DMS53 treated with DMSO at 0.1 percent for 48 hours (cell line): ENCODE data around the gene TNNI3K.

Experiments
- DNase-seq: peaks from one replicate; lab custom pipeline; 2025; ENCODE audit not compliant: unreplicated experiment; lab: John Stamatoyannopoulos, UW

The TNNI3K gene

DNA sequence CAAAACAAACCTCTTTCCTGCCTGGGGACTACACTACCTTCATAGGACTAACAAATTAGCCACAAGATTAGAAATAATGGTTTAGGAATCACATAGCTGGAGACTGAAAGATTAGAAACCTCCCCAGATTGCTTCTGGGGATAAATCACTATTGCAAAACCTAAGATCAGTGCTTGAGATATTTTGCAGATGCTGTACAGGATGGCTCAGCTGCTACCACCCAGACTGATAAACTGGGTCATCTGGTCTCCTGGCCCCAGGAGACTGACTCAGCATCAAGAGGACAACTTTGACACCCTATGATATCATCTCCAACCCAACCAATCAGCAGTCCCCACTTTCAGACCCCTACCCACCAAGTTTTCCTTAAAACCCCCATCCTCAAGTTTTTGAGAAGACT is 140.2 kb downstream of the TNNI3K start:
- DNase-seq = no peak

DNA sequence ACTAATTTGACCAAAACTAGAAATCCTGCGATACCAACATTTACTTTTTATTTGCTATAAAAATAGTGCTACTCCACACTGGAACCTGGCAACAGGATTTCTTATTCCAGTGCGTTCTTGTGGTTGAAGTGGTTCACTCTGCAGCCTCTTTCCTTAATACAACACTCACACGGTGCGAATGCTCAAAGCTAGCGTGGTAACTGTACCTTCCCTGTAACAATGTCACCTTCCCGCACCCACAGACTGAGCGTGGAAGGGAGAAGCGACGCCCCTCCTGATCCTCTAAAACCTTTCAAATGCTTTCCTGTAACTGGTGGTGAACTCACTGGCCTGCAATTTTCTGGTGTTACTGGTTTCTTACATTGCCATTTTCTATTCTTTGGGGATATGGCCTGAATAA is 145.1 kb downstream of the TNNI3K start:
- no peak for DNase-seq

DNA sequence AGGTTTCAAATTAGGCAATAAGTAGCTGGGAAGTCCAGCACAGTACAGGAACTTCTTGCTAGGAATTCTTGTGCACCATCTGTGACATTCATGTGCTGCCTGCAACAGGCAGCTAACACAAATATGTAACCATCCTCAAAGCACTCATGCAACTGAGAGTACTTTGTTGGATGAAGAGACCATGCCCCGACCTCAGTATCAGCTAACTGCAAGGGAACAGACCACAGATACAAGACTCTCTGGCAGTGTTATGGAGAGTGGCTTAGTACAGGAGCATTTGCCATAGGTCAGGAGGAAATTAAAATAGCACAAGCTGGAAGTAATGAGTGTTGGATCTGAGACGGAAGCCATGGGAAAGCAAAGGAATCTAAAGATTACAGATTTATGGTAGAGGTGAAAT is 153.7 kb downstream of the TNNI3K start:
- no peak for DNase-seq

DNA sequence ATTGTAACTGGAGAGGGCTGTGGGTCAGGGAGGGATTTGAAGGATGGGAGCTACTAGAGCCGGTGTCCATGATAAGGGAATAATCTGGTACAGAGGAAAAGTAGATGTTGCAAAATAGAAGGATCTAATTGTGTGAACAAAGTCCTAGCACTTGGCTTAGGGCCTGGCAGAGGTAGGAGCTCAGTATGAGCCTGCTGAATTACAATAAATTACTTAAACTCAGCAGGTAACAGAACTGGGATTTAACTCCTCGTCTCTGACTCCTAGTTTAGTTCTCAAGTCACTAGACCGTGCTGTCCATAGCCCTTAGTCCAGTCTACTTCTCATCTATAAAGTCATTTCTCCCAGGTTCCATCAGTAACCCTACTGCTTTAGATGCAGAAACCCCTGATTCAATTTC is 157.0 kb downstream of the TNNI3K start:
- no peak for DNase-seq

DNA sequence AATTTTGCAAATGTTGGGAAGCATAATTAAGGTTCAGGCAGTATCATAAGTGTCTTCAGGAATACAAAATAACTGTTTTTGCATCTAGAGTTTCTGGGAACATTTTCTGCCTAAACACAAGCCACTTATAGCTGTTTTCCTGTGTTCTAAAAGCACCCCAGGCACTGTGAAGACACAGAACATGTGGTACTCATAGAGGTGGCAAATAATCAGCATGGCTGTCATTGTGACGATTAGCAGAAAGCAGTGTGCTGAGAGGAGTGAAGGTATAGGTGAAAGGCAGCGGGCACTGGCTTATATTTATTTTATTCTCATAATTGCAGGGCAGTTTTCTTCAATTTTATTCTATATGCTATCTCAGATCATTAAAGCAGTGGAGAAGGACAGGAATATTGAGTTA is 157.7 kb downstream of the TNNI3K start:
- DNase-seq = no peak

DNA sequence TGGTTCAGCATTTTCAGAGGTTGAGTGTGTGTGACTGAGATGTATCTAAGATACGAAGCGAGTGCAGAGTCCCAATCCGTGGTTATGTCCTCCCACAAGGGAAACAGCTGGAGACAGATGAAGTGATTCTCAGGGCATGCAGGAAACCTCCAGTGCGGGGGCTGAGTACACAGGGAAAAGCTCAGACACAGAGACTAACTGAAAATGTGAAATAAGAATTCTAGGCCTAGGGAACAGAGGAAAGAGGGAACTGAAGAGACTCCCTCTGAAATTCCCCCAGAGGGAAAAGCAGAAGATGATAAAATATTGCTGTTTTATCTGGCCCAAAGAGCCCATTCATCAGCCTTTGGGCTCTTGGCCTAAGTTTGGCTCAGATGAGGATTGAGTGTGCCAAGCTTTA is 160.4 kb downstream of the TNNI3K start:
- DNase-seq = no peak

DNA sequence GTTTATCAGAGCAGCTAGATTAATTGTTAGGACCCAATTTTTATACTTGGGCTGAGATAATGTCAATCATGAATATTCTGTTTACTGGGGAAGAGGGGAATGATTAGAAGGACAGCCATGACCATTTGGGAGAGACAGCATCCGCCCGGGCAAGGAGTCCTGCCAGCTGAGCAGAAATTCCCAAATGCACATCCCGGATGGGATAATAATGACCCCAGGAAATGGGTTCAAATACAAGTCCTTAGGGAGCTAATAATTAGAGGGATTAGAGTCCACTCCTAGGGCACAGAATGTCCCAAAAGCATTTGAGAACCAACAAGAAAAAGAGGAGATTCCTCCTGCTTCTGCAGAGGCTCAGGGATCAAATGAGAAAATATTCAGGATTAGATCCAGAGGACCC is 161.3 kb downstream of the TNNI3K start:
- DNase-seq = no peak

DNA sequence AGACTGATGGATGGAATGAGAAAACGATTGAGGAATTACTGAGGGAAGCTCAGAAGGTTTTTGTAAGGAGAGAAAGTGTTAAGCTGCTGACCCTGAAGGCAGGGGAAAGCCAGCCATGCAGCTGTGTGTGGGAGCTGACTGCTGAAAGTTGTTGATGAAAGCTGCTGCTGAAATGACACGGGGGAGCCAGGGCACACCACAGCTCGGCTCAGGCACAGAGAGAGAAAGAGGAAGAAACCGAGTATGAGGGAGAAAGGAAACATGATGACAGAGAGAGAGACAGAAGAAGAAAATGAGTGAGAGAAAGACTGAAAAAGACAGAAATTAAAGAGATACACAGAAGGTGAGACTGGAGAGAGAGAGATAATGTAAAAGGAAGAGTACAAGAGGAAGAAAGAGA is 161.7 kb downstream of the TNNI3K start:
- DNase-seq = no peak

DNA sequence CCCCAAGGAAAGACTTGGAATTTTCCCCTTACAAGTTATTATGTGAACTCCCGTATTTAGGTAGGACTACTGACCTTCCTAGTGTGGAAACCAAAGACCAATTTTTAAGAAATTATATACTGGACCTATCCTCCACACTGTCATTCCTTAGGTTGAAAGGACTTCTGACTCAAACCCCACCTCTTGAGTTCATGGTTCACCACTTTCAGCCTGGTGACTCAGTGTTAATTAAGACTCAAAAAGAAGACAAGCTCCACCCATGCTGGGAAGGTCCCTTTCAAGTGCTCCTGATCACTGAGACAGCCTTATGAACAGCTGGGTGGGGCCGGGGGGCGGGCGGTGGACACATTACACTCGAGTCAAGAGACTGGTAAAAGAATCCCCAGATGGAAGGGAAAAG is 164.1 kb downstream of the TNNI3K start:
- no peak for DNase-seq

DNA sequence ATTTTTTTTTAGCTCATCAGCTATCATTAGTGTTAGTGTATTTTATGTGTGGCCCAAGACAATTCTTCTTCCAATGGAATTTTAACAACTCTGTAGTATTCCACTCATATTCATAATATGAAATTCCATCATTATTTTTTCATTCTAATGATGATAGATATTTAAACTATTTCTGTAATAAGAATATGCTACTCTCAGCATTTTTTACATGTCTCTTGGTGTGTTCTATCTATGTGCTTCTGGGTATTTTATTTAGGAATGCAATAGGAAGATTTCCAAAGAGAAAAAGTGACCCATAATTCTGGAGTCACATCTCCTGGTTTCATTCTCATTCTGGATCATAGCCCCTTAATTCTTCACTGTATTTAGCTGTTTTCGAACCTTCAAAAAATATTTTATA is 167.7 kb downstream of the TNNI3K start:
- DNase-seq = no peak

DNA sequence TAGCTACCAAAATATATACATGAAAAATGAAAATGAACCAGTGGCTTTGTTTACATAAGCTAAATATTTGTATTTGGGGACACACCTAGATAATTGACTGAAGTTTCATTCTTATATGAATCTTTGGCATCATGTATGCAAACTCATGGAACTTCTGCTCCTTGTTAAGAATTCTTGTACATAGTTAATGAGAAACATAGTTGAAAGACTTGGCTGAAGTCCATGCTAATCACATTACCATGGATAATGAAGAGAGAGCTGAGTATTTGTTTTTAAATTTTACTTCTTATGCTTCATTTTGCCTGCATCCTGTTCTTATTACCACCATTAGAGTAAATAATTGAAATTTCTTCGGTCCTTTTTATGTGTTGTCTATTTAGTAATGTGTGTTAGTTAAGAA is 168.4 kb downstream of the TNNI3K start:
- DNase-seq = no peak

DNA sequence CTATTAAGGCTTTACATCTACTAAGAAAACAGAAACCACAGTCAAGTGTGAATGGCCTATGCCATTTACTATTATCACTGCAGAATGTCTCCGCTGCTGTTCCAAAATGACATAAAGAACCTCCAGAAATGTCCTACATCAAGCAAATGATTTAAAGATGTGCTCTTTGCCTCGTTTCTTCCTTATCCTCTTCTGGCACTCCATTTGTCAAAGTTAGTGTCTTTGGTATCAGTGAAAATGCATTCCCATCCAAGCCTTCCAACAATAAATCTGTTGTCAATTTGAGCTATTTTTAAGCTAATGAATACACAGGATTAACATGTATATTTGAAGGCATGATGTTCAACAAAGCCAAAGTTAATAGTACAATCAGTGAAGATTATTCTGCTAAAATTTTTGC is 171.6 kb downstream of the TNNI3K start:
- DNase-seq = no peak

DNA sequence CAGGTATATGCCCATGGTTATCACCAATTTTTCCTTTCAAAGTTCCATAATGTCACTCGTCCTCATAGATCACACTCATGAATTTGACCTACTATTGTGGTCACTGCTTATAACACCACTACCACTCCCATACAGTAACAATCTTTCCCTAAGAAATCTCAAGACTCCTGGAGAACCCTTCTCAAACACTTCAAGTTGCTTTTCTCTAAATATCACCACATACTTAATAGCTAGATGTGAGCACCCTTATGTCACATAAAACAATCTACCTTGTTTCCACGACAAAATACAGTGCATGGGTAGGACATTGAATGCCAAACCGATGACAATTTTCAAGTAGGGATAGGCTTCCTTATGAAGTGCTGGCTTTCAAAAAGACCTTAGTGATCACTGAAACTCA is 172.7 kb downstream of the TNNI3K start:
- DNase-seq = no peak

DNA sequence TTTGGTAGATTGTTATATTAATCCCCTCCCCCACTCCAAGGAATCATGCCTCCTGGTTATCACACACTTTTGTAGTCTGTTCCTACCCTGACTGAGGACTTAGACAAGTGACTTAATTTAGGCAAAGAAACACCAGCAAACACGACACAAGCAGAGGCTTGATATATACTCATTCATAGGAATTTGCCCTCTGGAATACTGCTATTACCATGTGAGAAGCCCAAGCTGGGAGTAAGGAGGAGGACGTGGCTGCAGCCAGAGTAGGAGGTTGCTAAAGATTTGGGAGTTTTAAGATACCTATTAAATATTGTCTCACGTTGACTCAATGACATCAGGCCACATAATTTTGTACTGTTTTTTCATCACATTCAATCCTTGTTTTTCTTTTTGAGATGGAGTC is 177.1 kb downstream of the TNNI3K start:
- no peak for DNase-seq

DNA sequence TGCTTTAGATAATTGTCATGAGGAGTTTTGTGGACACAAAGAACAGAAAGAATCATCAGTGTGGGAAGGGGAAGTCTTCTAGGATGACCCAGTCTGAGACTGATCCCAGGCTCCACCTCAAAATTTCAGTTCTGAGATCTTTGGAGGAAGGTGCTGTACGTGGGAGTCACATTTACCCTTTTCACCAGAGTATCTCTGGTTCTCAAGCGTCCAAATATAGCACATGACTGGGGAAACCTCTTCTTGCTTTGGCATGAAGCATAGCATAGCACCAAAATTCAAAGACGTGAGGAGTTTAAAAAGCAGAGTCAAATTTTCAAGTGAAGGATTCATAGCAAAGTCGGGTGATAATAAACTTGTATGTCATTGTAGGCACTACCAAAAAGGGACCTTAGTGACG is 180.7 kb downstream of the TNNI3K start:
- DNase-seq = no peak

DNA sequence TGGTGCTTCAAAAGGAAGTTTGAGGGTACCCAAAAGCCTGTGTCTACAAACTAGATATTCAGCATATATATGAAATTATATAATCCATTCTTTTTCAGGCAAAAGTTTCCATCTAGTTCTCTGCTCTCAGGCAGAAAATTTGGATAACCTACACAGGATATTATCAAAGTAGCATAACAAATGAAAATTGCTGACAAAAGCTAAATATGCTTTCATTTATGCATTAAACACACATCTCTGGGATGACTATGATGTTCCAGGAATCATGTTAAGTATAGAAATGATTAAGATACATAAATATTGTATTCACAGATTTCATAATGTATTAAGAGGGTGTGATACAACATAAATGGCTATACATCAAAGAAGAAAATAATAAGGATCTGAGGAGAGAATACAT is 184.4 kb downstream of the TNNI3K start:
- DNase-seq = no peak

DNA sequence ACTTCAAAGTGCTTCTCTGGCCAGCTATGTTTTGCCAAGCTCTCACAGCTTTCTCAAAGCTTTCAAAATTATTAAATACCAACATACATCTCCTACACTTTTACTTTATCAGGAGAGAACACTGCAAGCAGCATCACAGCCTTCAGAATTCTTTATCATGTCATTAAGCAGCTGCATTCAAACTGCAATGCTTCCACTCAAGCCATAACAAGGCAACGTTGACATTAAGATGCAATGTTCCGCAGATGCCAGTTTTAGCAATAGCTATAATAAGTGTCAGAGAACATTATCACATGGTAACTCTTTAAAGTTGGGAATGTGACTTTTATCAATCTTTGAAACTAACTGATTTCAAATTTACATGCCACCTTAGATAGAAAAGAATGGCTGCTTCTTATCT is 185.3 kb downstream of the TNNI3K start:
- DNase-seq = no peak

DNA sequence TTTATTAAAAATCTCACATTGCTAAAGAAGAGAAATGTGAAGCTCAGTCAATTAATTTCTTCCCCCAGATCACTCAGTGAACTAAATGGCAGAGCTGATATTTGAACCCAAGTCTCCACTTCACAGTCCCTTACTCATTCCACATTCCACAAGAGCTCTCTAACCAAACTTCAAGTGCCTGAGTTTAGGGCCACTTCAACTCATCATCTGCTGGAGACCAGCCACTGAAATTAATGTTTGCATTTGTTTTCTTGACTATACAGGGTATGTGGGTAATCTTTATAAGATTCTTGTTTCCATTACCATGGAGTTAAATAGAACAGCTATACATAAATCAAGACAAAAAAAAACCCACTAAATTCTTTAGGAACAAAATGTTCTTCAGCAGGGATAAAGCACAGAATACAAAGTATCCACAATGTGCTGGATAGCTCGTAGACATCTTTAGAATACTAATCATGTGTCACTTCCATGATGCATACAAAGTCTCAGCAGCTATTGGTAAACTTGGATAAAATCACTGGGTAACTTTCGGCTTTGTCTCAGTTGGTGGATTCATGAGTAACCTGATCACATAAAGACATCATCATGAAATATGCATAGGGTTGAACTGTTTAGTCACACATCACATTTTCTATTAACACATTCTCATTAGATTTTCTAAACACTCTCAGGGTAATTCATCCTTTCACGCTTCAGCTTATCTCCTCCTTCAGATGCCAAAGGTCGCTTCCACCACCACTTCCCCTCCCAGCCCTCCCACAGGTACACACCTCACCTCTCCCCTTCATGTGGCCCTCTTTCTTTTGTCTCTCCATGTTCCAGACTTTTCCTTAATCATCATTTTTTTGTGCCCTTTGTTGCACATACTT is 187.5 kb downstream of the TNNI3K start:
- DNase-seq = no peak

DNA sequence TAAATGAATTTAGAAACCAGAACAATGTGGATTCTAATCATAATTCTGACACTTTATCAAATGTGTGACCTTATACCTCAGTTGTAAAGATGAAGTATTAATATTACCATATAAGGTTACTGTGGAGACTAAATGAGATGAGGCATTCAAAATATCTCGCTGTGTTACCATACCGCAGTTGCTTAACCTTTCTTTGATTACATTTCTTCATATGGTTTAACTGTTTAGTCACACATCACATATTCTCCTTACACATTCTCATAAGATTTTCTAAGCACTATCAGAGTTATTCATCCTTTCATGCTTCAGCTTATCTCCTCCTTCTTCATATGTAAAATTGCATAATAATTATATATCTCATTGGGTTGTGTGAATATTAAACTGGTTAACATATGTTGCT is 188.3 kb downstream of the TNNI3K start:
- DNase-seq = no peak

DNA sequence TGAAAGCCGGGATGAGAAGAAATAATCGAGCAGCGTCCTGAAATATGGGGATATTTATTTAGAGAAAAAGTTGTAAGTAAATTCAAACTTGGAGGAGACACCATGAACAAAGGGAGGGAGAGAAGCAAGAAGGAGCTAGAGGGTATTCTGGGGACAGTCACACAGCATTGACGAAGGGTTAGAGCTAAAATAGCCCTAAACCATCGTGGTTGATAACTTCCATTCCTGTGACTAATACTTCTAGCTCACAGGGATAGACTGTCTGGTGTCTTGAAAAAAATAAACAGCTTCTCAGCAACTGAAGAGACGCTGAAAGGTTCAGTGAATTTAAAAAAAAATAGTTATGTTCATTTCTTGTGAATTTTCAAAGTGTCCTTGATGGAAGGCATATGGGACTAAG is 190.5 kb downstream of the TNNI3K start:
- DNase-seq = no peak

DNA sequence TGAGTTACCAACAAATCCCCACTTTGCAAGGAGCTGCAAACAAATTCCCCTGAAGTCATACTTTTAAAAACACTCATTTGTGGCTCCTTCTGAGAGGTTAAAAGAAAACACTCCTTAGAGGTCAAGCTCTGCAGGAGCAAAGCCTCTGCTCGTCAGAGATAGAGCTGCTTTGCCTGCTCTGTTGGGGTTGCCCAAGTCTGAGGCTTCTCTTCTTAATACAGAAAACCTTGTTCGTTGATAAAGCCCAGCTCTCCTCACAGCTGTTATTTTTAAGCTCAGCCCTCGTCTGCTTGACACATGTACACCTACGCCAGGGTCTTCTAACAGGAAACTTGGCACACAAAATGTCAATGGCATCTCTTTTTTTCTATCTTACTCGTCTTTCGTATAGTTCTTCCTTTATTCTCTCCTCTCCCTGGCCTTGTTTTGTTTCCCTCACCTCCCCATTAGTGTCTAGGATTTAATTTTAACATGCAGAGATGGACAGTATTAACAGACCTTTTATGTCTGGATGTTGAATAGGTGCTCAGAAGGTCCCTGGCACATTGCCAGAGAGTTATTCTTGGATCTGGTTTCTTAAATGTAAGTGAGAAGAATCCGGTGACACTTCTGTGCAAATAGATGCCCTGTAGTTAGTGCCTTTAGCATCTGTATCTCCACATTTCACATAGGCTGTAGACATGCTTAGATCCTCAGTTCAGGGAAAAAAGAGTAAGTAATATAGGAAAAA is 191.2 kb downstream of the TNNI3K start:
- DNase-seq = no peak

DNA sequence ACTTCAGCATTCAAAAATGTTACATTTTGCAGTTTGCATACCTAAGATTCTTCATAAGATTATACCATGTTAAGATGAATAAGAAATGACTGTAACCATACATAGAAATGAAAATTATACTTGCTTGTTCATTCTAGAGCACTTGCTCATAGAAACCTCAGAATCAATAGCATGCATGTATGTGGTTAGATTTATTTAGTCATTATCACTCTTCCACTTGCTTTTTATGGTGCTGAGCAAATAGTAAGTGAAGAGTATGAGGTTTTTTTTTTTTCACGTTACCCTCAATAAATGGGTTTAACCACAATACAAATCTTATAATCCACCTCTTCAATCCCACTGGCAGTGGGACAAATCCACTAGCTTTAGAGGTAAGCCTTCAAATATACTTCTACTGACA is 192.5 kb downstream of the TNNI3K start:
- DNase-seq = no peak

DNA sequence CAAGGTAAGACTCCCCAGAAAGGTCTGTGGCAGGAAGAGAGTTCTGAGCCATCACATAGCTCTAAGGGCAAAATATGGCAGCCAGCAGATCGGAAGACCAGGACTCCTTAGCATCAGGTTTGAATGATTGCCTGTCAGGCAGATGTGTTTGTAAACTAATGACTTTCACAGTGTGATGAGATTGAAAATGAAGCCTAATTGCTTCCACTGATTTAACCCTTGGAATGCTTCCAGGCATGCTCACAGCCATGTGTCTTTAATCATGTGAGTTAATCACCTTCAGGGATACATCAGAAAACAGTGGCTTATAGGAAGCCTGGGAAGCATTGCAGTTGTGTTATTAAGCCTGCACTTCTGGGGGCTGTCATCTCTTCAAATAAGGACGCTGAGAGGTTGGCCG is 194.4 kb downstream of the TNNI3K start:
- DNase-seq = no peak
